Brain microvascular endothelial cell (primary cell): Measurements from ENCODE around the gene XRCC5.

Experiments used
- DNase-seq: peaks from one replicate; pipeline ENCODE4 v3.0.0-alpha.2; 2020
- H3K27ac ChIP-seq: fragments of 250-450 bp; sonication (Bioruptor Pico); 2 replicates; pipeline ENCODE4 v1.5.1; 2020; ENCODE audit warnings: mild to moderate bottlenecking, moderate library complexity
- H3K27me3 ChIP-seq: fragments of 250-450 bp; sonication (Bioruptor Pico); replicated peaks from 2 replicates; pipeline ENCODE4 v1.5.1; 2020; ENCODE audit warnings: mild to moderate bottlenecking
- H3K36me3 ChIP-seq: fragments of 250-450 bp; sonication (Bioruptor Pico); replicated peaks from 2 replicates; pipeline ENCODE4 v1.5.1; 2020; ENCODE audit warnings: mild to moderate bottlenecking
- H3K4me3 ChIP-seq: 2 replicates; pipeline ENCODE4 v1.5.1; 2011; ENCODE audit warnings: low read depth, mild to moderate bottlenecking, control low read depth, low read length, moderate library complexity
- CTCF ChIP-seq: IDR thresholded peaks from 2 replicates; pipeline ENCODE4 v1.5.1; 2011; ENCODE audit warnings: low read depth, mild to moderate bottlenecking, moderate library complexity, low read length, control low read depth, inconsistent platforms; ENCODE audit errors: missing control alignments
- in situ Hi-C: cut with HindIII; loops from 2 replicates; pipeline ENCODE4 v1.10.0; 2017; ENCODE audit warnings: low sequenced_read_pairs, low pct_ligation_motif_present

Gene XRCC5

GRCh38 chr2:216172493-216172892 lies 63.3 kb downstream of the XRCC5 start:
- no peak overlapping the region for H3K4me3 ChIP-seq
- no peak for DNase-seq
- peaks cover 20% of the 10 kb centered on the region for H3K36me3 ChIP-seq
- in situ Hi-C loops, result no loop called here
- no peaks in the 10 kb centered on the region for H3K27me3 ChIP-seq
- TF ChIP-seq CTCF, result no peak
- H3K27ac ChIP-seq, result no peak overlapping the region

DNA sequence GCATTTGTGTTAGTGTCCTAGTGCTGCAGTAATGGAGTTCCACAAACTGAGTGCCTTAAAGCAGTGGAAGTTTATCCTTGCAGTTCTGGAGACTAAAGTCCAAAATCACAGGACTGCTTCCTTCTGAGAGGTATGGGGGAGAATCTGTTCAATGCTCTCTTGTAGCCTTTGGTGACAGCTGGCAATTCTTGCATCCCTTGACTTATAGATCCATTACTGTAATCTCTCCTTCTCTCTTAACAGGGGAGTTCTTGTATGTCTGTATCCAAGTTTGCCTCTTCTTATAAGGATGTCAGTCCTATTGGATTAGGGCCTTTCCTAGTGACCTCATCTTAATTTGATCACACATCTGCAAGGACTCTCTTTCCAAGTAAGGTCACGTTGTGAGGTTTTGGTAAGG lies 69.9 kb downstream of the XRCC5 start:
- Histone ChIP-seq H3K4me3 (no peak overlapping the region), H3K27me3 (no peaks in the 10 kb centered on the region), H3K36me3 (peaks cover 37% of the 10 kb centered on the region), H3K27ac (no peak overlapping the region)
- no peak for TF ChIP-seq CTCF
- in situ Hi-C loops, result no loop called here
- no peak for DNase-seq

DNA sequence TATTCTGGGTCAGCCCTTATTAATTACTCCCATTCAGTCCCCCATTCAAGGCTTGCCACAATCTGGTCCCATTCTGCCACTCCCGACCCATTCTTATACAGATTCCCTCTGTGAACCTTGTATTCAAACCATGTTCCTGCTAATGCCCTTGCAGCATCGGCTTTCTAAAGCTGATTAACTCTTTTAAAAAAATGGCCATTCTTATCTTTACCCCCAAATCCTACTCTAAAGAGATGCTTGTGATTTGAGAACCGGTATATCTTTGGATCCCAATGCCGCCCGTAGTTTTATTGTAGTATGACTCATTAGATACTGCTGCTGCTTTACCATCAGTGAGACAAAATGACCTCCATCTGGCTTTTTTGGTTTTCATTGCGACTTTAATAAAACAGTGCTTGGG lies 72.2 kb downstream of the XRCC5 start:
- Histone ChIP-seq H3K27ac (no peak overlapping the region), H3K4me3 (no peak overlapping the region), H3K36me3 (peaks cover 23% of the 10 kb centered on the region), H3K27me3 (no peaks in the 10 kb centered on the region)
- no peak for TF ChIP-seq CTCF
- DNase-seq, result no peak
- in situ Hi-C loops, result no loop called here

- no peak for DNase-seq
- H3K36me3 ChIP-seq, result peaks cover 23% of the 10 kb centered on the region
- in situ Hi-C loops, result no loop called here
- no peak overlapping the region for H3K4me3 ChIP-seq
- no peak overlapping the region for H3K27ac ChIP-seq
- no peak for TF ChIP-seq CTCF
- no peaks in the 10 kb centered on the region for H3K27me3 ChIP-seq
These were observed 72.9 kb downstream of the XRCC5 start for GRCh38 chr2:216181953-216182461.

DNA sequence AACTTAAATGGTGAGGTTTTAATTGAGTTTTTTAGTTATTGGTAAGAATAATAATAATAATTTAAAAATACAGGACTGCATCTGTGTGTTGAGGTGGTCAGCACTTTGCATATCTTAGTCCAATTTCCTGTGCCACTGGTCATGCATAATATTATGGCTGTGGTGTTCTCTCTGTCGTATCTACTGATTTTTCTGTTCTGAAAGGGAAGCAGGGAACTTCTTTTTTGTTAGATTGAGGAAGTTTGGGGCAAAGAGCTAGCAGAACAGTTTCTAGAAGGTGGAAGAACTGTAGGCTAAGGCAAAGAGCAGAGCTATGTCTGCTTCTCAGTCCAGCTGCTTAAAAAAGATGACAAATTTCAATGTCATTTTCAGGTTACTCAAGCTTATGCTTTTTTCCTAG lies 74.3 kb downstream of the XRCC5 start:
- DNase-seq, result no peak
- Histone ChIP-seq H3K4me3 (no peak overlapping the region), H3K27me3 (no peaks in the 10 kb centered on the region), H3K36me3 (peaks cover 23% of the 10 kb centered on the region), H3K27ac (no peak overlapping the region)
- no peak for TF ChIP-seq CTCF
- in situ Hi-C loops, result no loop called here

GRCh38 chr2:216188559-216188850 lies 79.4 kb downstream of the XRCC5 start:
- no peak for DNase-seq
- no peak overlapping the region for H3K27ac ChIP-seq
- in situ Hi-C loops, result no loop called here
- H3K36me3 ChIP-seq, result peaks cover 6% of the 10 kb centered on the region
- no peak for TF ChIP-seq CTCF
- no peak overlapping the region for H3K4me3 ChIP-seq
- no peaks in the 10 kb centered on the region for H3K27me3 ChIP-seq
